Activated gamma-delta T cell treated with anti-CD3 and anti-CD28 coated beads, Interleukin-2, amount 50 U/mL, for 16 hours (primary cell): ENCODE results near the gene ACACB.
"Not testable (repeated sequence)": the region's sequence is repeated elsewhere in the genome, so short reads cannot be mapped to it uniquely, and the experiment has no call there.

ENCODE experiments used
- DNase-seq: peaks from one replicate; pipeline ENCODE4 v3.0.0-alpha.2; 2020; ENCODE audit warnings: low read depth

ACACB gene

GRCh38 chr12:109140560-109140959, 24.2 kb downstream of the ACACB start:
- DNase-seq, result no peak

DNA sequence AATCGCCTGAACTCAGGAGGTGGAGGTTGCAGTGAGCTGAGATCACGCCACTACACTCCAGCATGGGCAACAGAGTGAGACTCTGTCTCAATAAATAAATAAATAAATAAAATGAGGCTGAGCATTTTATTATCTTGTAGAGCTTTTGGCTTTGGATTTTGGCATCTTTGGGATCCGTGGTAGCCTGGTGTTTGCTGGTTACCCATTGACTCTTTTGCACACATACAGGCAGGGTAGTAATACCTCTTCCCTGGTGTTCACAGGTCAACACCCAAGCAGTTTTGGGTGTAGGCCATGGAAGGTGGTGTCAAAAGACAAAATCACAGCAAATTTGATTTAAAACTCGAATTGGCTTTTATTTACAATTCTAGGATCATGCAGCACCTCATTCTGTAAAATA, 27.8 kb downstream of the ACACB start:
- no peak for DNase-seq

GRCh38 chr12:109147126-109147525, 30.7 kb downstream of the ACACB start:
- not testable (repeated sequence) for DNase-seq

GRCh38 chr12:109147954-109148353, 31.6 kb downstream of the ACACB start:
- no peak for DNase-seq

DNA sequence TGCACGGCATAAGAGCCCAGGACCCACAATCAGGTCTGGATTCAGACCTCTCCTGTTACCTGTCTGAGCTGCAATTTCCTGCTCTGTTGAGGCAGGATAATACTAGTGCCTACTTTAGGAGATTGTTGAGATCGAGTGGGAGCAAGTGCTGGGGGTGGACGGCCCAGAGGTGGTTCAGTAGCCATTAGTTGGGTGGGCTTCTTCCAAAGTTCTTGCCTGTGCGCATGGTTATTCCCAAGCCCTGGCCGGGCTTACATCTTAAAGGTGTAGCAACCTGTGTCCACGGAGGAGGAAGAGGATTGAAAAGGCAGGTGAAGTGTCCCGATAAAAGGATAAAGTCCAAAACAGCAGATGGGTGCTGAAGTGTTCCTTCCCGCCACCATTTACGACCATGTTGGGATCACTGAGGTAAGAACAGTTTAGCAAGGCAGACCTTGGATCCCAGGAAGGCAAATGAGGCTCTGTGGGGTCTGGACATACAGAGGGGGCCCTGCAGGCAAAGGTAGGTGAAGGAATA, 33.8 kb downstream of the ACACB start:
- DNase-seq, result no peak

- DNase-seq, result no peak
Observed at GRCh38 chr12:109151457-109151856, 35.1 kb downstream of the ACACB start.

- no peak for DNase-seq
Observed at GRCh38 chr12:109153821-109154441, 37.5 kb downstream of the ACACB start.

GRCh38 chr12:109154451-109155438, 38.4 kb downstream of the ACACB start:
- DNase-seq, result peak; percentile 64

DNA sequence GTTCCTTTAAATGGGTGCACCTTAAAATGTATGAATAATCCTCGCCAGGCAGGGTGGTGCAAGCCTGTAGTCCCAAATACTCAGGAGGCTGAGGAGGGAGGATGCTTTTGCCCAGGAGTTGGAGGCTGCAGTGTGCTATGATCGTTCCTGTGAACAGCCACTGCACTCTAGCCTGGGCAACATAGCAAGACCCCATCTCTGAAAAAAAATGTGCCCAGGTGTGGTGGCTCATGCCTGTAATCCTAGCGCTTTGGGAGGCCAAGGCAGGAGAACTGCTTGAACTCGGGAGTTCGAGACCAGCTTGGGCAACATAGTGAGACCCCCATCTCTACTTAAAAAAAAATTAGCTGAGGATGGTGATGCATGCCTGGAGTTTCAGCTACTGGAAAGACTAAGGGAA, 39.6 kb downstream of the ACACB start:
- DNase-seq, result no peak

- no peak for DNase-seq
Observed at GRCh38 chr12:109156586-109156985, 40.2 kb downstream of the ACACB start.

DNA sequence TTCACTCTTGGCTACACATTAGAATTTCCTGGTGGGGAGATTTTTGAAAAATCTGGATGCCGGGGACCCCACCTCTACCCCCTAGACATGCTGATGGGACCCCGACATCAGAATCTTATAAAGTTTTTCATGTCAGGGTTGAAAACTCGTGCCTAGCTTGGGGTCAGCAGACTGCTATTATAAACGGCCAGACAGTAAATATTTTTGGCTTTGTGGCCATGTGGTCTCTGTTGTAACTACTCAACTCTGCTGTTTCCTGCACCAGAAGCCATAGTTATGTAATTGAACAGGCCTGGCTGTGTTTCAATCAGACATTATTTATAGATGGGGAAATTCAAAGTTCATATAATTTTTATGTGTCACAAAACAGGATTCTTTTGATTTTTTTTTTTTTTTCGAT, 41.6 kb downstream of the ACACB start:
- DNase-seq, result no peak

DNA sequence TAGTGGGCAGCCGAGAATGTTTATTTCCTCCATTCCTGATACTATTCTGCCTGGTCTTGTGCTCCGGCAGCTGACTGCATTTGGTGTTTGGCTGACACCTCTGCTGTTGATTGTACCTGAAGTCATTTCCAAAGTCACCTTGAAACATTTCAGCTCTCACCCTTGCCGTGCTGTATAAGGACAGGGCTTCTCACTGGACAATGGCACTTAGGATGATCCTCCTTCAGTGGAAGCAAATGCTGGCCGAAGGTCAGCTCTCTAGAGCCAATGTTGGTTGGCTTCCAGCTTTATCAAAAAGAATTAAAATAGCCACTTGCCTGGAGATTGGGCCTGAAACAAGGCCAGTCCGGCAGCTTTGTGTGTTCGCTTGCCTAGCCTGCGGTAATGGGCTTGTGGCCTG, 44.0 kb downstream of the ACACB start:
- no peak for DNase-seq

DNA sequence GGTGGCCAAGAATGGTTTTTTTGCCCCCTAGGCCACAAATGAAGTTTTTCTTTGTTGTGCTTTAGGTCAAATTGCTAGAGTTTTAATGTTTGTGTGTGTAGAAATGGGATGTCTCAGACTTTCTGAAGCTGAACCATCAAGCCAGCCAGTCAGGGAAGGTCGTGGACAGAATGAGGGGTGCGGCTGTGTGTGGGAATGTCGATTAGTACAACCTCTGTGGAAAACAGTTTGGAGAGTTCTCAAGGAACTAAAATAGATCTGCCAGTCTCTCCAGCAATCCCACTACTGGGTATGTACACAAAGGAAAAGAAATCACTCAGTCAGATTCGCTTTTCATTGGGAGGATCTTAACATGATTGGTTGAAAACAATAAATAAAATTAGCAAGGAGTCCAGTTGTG, 44.5 kb downstream of the ACACB start:
- DNase-seq, result no peak

- DNase-seq, result no peak
Observed at GRCh38 chr12:109162551-109162950, 46.2 kb downstream of the ACACB start.

GRCh38 chr12:109163167-109163566, 46.8 kb downstream of the ACACB start:
- DNase-seq, result no peak

GRCh38 chr12:109165599-109165998, 49.2 kb downstream of the ACACB start:
- DNase-seq, result no peak

- no peak for DNase-seq
Observed at GRCh38 chr12:109166371-109166770, 50.0 kb downstream of the ACACB start.

GRCh38 chr12:109167781-109168180, 51.4 kb downstream of the ACACB start:
- DNase-seq, result no peak

GRCh38 chr12:109169262-109169661, 52.9 kb downstream of the ACACB start:
- DNase-seq, result no peak

GRCh38 chr12:109169686-109170085, 53.3 kb downstream of the ACACB start:
- DNase-seq, result no peak

GRCh38 chr12:109170324-109170723, 53.9 kb downstream of the ACACB start:
- no peak for DNase-seq

- not testable (repeated sequence) for DNase-seq
Observed at GRCh38 chr12:109172787-109173186, 56.4 kb downstream of the ACACB start.
